ENCODE measurements around the gene SERPINA1. TPM values are rescaled to one million over a fixed set of nuclear protein-coding genes. Genes with fewer than 3 reads are reported as not detected.

The SERPINA1 gene
- total and polyA plus RNA-seq, 2 of the 13 experiments (the other 11 are each of a cell fraction or from before 2014, with no cell fraction given) = 3,266 to 11,015 TPM

DNA sequence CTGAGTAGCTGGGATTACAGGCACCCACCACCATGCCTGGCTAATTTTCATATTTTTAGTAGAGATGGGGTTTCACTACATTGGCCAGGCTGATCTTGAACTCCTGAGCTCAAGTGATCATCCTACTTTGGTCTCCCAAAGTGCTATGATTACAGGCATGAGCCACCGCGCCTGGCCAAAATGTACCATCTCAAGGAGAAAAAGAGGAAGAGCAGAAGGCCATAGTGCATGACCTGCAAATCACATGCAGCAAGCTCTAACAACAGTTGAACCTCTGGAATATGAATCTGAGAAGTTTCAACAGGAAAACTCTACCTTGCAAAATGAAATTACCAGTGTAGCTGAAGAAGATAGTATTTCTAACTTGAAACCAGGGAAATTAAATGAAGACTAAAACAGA lies 17.1 kb upstream of the SERPINA1 start:
- DNase-seq (ENCODE audit: low spot score) = no peak
- 97% methylated on average over 2 of the region's 2 CpGs for WGBS (ENCODE audit: low lambda C conversion rate)
- no peak overlapping the region for H3K9ac ChIP-seq (ENCODE audit: insufficient read depth, low read depth, low read length)
- peak; percentile 4 for FAIRE-seq
- no peaks in the 10 kb centered on the region for H3K36me3 ChIP-seq (replicated peaks in 1 of 2; ENCODE audit: control insufficient read depth in 1 of 2, insufficient read depth in 2 of 2, low read length in 2 of 2)
- H3K9me3 ChIP-seq (ENCODE audit: low read length) = no peaks in the 10 kb centered on the region
- H3K79me2 ChIP-seq (ENCODE audit: insufficient read depth, low read length) = no peaks in the 10 kb centered on the region
- H3K4me3 ChIP-seq (replicated peaks in 1 of 3; ENCODE audit: insufficient read depth in 1 of 3, low read depth in 2 of 3, low read length in 3 of 3) = no peak overlapping the region
- H3K4me1 ChIP-seq (ENCODE audit: insufficient read depth, low read length) = peaks cover 79% of the 10 kb centered on the region
- in situ Hi-C loops (cut with HindIII; ENCODE audit: extremely low pct_ligation_motif_present, low pct_unique_long_range_greater_than_20kb) = no loop called here
- H2AFZ ChIP-seq (ENCODE audit: low read length) = no peak overlapping the region
- TF ChIP-seq ZNF546 (CRISPR knock-in tag; conservative IDR thresholded peaks at IDR 0.05) = no peak
- TF ChIP-seq MLLT10 (CRISPR knock-in tag; IDR thresholded peaks at IDR 0.05) = no peak
- TF ChIP-seq EEA1 (CRISPR knock-in tag; IDR thresholded peaks at IDR 0.05; ENCODE audit: borderline replicate concordance) = no peak
- no peak for TF ChIP-seq GTF3A (CRISPR knock-in tag; conservative IDR thresholded peaks at IDR 0.05)
- no peak for TF ChIP-seq ZNF501 (CRISPR knock-in tag; IDR thresholded peaks at IDR 0.05)
- TF ChIP-seq, protein P1, sequence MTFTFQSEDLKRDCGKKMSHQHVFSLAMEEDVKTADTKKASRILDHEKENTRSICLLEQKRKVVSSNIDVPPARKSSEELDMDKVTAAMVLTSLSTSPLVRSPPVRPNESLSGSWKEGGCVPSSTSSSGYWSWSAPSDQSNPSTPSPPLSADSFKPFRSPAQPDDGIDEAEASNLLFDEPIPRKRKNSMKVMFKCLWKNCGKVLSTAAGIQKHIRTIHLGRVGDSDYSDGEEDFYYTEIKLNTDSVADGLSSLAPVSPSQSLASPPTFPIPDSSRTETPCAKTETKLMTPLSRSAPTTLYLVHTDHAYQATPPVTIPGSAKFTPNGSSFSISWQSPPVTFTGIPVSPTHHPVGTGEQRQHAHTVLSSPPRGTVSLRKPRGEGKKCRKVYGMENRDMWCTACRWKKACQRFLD (CRISPR knock-in tag; IDR thresholded peaks at IDR 0.05; ENCODE audit: borderline replicate concordance) = no peak
- TF ChIP-seq, protein P2, sequence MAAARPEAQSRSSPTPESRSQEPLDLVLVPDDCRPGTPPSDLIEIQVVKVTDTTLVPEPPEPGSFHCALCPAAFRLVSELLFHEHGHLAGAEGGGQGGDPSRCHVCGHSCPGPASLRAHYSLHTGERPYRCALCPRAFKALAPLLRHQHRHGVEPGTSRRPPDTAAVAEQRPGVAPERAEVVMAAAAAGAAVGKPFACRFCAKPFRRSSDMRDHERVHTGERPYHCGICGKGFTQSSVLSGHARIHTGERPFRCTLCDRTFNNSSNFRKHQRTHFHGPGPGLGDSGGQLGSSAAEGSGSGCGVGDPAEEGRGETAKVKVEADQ (CRISPR knock-in tag; IDR thresholded peaks at IDR 0.05; ENCODE audit: borderline replicate concordance) = no peak
- TF ChIP-seq, protein P3, sequence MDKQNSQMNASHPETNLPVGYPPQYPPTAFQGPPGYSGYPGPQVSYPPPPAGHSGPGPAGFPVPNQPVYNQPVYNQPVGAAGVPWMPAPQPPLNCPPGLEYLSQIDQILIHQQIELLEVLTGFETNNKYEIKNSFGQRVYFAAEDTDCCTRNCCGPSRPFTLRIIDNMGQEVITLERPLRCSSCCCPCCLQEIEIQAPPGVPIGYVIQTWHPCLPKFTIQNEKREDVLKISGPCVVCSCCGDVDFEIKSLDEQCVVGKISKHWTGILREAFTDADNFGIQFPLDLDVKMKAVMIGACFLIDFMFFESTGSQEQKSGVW (CRISPR knock-in tag; IDR thresholded peaks at IDR 0.05; ENCODE audit: borderline replicate concordance) = no peak
- TF ChIP-seq, protein P4, sequence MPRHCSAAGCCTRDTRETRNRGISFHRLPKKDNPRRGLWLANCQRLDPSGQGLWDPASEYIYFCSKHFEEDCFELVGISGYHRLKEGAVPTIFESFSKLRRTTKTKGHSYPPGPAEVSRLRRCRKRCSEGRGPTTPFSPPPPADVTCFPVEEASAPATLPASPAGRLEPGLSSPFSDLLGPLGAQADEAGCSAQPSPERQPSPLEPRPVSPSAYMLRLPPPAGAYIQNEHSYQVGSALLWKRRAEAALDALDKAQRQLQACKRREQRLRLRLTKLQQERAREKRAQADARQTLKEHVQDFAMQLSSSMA (CRISPR knock-in tag; IDR thresholded peaks at IDR 0.05) = no peak
- intact Hi-C loops (cut with micrococcal nuclease; ENCODE audit: unreplicated experiment) = no loop called here
- POLR2A ChIA-PET = interaction anchor here (3.5 kb wide), 1 partner anchor 19 kb away, joined by 49 read pairs; the partner anchor contains the start of gene SERPINA1
- ATAC-seq = no peak
- no peaks in the 10 kb centered on the region for H3K27me3 ChIP-seq (ENCODE audit: control insufficient read depth in 1 of 2, insufficient read depth in 2 of 2, low read length in 2 of 2)
- BruUV-seq (replicated peaks) = no TSS peak
- no peaks in the 10 kb centered on the region for H4K20me1 ChIP-seq (ENCODE audit: insufficient read depth, low read length)
- CTCF ChIA-PET (ENCODE audit: low intra/inter-chr PET ratio, low total read pairs) = no interaction called here
- no peak overlapping the region for H3K4me2 ChIP-seq (ENCODE audit: low read depth, low read length)
- H3K27ac ChIP-seq (ENCODE audit: extremely low read length, insufficient read depth, low read length) = no peak overlapping the region
